HG03342 (cell line): ENCODE results near the gene DEFB132.
A peak's percentile ranks its signal among the peaks of the same experiment; 100 is the strongest.

Experiments used
- ATAC-seq: cut with Tn5 transposase; IDR thresholded peaks from one replicate; pipeline ENCODE4 v1.9.1; 2021; ENCODE audit warnings: mild to moderate bottlenecking, moderate library complexity; ENCODE audit not compliant: unreplicated experiment

The DEFB132 gene

GRCh38 chr20:295804-296203 lies 38.3 kb downstream of the DEFB132 start:
- no peak for ATAC-seq

- peak; percentile 75 for ATAC-seq
These were observed 39.8 kb downstream of the DEFB132 start, which contains the start of gene ZCCHC3 for GRCh38 chr20:297098-297924. Gene ZCCHC3 (plus strand): TSS chr20:297570. CDS start chr20:297587, 17 bp downstream.

GRCh38 chr20:297925-298775 lies 40.6 kb downstream of the DEFB132 start:
- peak; percentile 20 for ATAC-seq

- ATAC-seq, result no peak
These were observed 41.4 kb downstream of the DEFB132 start for GRCh38 chr20:298776-299391.

- ATAC-seq, result no peak
These were observed 42.9 kb downstream of the DEFB132 start for GRCh38 chr20:300345-300990.

GRCh38 chr20:301886-302848 lies 44.6 kb downstream of the DEFB132 start:
- ATAC-seq, result no peak

- ATAC-seq, result no peak
These were observed 48.2 kb downstream of the DEFB132 start for GRCh38 chr20:305745-306144.

- no peak for ATAC-seq
These were observed 51.0 kb downstream of the DEFB132 start for GRCh38 chr20:308427-309038.

GRCh38 chr20:309306-309840 lies 51.8 kb downstream of the DEFB132 start:
- no peak for ATAC-seq

- peak; percentile 99 for ATAC-seq
These were observed 52.5 kb downstream of the DEFB132 start for GRCh38 chr20:309841-310644.

- ATAC-seq, result no peak
These were observed 53.1 kb downstream of the DEFB132 start for GRCh38 chr20:310645-311044.
